GM19397 (cell line): Measurements from ENCODE around the gene GDF2.

ENCODE experiments used
- ATAC-seq: cut with Tn5 transposase; IDR thresholded peaks from one replicate; pipeline ENCODE4 v1.9.1; 2021; ENCODE audit warnings: mild to moderate bottlenecking, moderate library complexity; ENCODE audit not compliant: unreplicated experiment

Gene GDF2

GRCh38 chr10:47290338-47290737 is 31.9 kb upstream of the GDF2 start:
- ATAC-seq: no peak

GRCh38 chr10:47291682-47292081 is 30.6 kb upstream of the GDF2 start:
- ATAC-seq: no peak

- ATAC-seq: no peak
Observed at GRCh38 chr10:47294057-47294456, 28.2 kb upstream of the GDF2 start.

- no peak for ATAC-seq
Observed at GRCh38 chr10:47294501-47294900, 27.8 kb upstream of the GDF2 start.

- ATAC-seq: no peak
Observed at GRCh38 chr10:47295411-47295810, 26.8 kb upstream of the GDF2 start.

- no peak for ATAC-seq
Observed at GRCh38 chr10:47296156-47296894, 25.9 kb upstream of the GDF2 start.

- no peak for ATAC-seq
Observed at GRCh38 chr10:47296941-47297340, 25.3 kb upstream of the GDF2 start.

- ATAC-seq: no peak
Observed at GRCh38 chr10:47297866-47298540, 24.3 kb upstream of the GDF2 start.

GRCh38 chr10:47298715-47299114 is 23.5 kb upstream of the GDF2 start:
- ATAC-seq: no peak

GRCh38 chr10:47299611-47300428 is 22.4 kb upstream of the GDF2 start, which contains the start of gene GDF10:
TSS of gene GDF10 (plus strand) at chr10:47300197. CDS start at chr10:47300652, 455 bp downstream.
- no peak for ATAC-seq

- ATAC-seq: no peak
Observed at GRCh38 chr10:47300429-47300931, 21.8 kb upstream of the GDF2 start.

GRCh38 chr10:47301833-47302232 is 20.4 kb upstream of the GDF2 start:
- no peak for ATAC-seq

- no peak for ATAC-seq
Observed at GRCh38 chr10:47303105-47303504, 19.1 kb upstream of the GDF2 start.

- no peak for ATAC-seq
Observed at GRCh38 chr10:47303866-47304265, 18.4 kb upstream of the GDF2 start.

- no peak for ATAC-seq
Observed at GRCh38 chr10:47305566-47305965, 16.7 kb upstream of the GDF2 start.

- ATAC-seq: no peak
Observed at GRCh38 chr10:47306387-47307210, 15.7 kb upstream of the GDF2 start.

GRCh38 chr10:47307381-47307780 is 14.9 kb upstream of the GDF2 start:
- ATAC-seq: no peak

GRCh38 chr10:47308775-47309174 is 13.5 kb upstream of the GDF2 start:
- no peak for ATAC-seq

GRCh38 chr10:47309408-47310089 is 12.7 kb upstream of the GDF2 start:
- ATAC-seq: no peak

- ATAC-seq: no peak
Observed at GRCh38 chr10:47310090-47310505, 12.2 kb upstream of the GDF2 start.
